ENCODE data around the gene COPG1.

DNA sequence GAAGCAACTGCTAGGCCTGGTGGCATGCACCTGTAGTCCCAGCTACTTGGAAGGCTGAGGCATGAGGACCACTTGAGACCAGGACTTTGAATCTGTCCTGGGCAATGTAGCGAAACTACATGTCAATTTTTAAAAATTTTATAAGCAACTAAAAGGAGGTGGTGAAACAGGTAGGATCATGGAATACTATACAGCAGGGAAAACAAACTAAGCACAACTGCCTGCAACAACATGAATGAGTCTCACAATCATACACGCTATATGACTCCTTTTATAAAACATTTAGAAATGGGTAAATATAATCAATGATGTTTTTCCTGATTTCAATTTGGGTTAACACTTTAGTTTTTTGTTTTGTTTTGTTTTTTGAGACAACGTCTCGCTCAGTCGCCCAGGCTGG lies 36.2 kb upstream of the COPG1 start:
- TF ChIP-seq, protein P1, sequence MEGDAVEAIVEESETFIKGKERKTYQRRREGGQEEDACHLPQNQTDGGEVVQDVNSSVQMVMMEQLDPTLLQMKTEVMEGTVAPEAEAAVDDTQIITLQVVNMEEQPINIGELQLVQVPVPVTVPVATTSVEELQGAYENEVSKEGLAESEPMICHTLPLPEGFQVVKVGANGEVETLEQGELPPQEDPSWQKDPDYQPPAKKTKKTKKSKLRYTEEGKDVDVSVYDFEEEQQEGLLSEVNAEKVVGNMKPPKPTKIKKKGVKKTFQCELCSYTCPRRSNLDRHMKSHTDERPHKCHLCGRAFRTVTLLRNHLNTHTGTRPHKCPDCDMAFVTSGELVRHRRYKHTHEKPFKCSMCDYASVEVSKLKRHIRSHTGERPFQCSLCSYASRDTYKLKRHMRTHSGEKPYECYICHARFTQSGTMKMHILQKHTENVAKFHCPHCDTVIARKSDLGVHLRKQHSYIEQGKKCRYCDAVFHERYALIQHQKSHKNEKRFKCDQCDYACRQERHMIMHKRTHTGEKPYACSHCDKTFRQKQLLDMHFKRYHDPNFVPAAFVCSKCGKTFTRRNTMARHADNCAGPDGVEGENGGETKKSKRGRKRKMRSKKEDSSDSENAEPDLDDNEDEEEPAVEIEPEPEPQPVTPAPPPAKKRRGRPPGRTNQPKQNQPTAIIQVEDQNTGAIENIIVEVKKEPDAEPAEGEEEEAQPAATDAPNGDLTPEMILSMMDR (IDR thresholded peaks at IDR 0.05 in 8 of 11, conservative IDR thresholded peaks at IDR 0.05 in 3 of 11) = no peak
- TF ChIP-seq POLR2A (IDR thresholded peaks at IDR 0.05) (no peak), POLR2AphosphoS5 (IDR thresholded peaks at IDR 0.05) (no peak)
